Panc1 (cell line): ENCODE data around the gene MAPK7. TPM values are rescaled to one million over a fixed set of nuclear protein-coding genes. Genes with fewer than 3 reads are reported as not detected.

Experiments used
- ATAC-seq: fragments of 200-7000 bp; cut with Tn5 transposase; 2 replicates; pipeline ENCODE4 v1.9.1; 2020; ENCODE audit warnings: mild to moderate bottlenecking, moderate library complexity
- BruUV-seq: library from RNA; stranded (reverse); fragments of 400-500 nt; replicated peaks from 2 replicates; lab custom pipeline; 2021; lab: Mats Ljungman, UMichigan
- CTCF ChIA-PET: fragments of 300-600 bp; sonication (Branson Sonifier 250); formaldehyde crosslinking; loops from one replicate; lab custom pipeline; 2022; ENCODE audit warnings: antibody characterized with exemption; lab: Charles Lee
- POLR2A ChIA-PET: fragments of 300-600 bp; sonication (Branson Sonifier 250); formaldehyde crosslinking; loops from one replicate; lab custom pipeline; 2022; ENCODE audit warnings: antibody characterized with exemption; lab: Charles Lee
- DNase-seq: peaks from one replicate; pipeline ENCODE4 v3.0.0-alpha.2; 2010; ENCODE audit warnings: low read depth, low spot score
- H3K27ac ChIP-seq: 2 replicates; pipeline ENCODE4 v1.5.1; 2011; ENCODE audit warnings: mild to moderate bottlenecking, low read length, inconsistent platforms
- H3K27me3 ChIP-seq: fragments of 200-500 bp; sonication (Bioruptor generic); 2 replicates; pipeline ENCODE4 v1.6.0; 2014; ENCODE audit warnings: low read length, inconsistent platforms; ENCODE audit not compliant: control insufficient read depth, insufficient read depth
- H3K36me3 ChIP-seq: fragments of 200-500 bp; sonication (Bioruptor generic); 2 replicates; pipeline ENCODE4 v1.5.1; 2014; ENCODE audit warnings: inconsistent platforms, mild to moderate bottlenecking, low read length, moderate library complexity; ENCODE audit not compliant: control insufficient read depth, insufficient read depth
- H3K4me1 ChIP-seq: 2 replicates; pipeline ENCODE4 v1.5.1; 2011; ENCODE audit warnings: inconsistent platforms, mild to moderate bottlenecking, low read length, moderate library complexity; ENCODE audit not compliant: control insufficient read depth, insufficient read depth
- H3K4me3 ChIP-seq, 2 experiments: 2 replicates each; pipeline ENCODE4 v1.5.1; 2011 to 2012; ENCODE audit warnings: low read depth in 2 of 2, low read length in 2 of 2, mild to moderate bottlenecking in 2 of 2, inconsistent platforms in 1 of 2, moderate library complexity in 1 of 2
- H3K9me3 ChIP-seq: fragments of 200-500 bp; sonication (Bioruptor generic); 2 replicates; pipeline ENCODE4 v1.5.1; 2014; ENCODE audit warnings: low read depth, mild to moderate bottlenecking, inconsistent platforms, low read length, moderate library complexity; ENCODE audit not compliant: control insufficient read depth, insufficient read depth
- CTCF ChIP-seq: fragments of 450-650 bp; IDR thresholded peaks from 2 replicates; pipeline ENCODE4 v1.5.1; 2017; ENCODE audit warnings: mild to moderate bottlenecking
- POLR2AphosphoS5 ChIP-seq: IDR thresholded peaks from 2 replicates; pipeline ENCODE4 v1.6.1; 2012; ENCODE audit warnings: mild to moderate bottlenecking, low read depth, low read length, moderate library complexity
- REST ChIP-seq, 2 experiments: IDR thresholded peaks; 2 replicates each; pipeline ENCODE4 v1.6.1; 2011 to 2012; ENCODE audit warnings: low read depth in 2 of 2, control low read depth in 1 of 2, low read length in 1 of 2, mild to moderate bottlenecking in 1 of 2, moderate library complexity in 1 of 2; ENCODE audit not compliant: insufficient read depth in 1 of 2
- SIN3A ChIP-seq: IDR thresholded peaks from 2 replicates; pipeline ENCODE4 v1.6.1; 2012; ENCODE audit warnings: low read depth, mild to moderate bottlenecking, low read length, moderate library complexity, borderline replicate concordance; ENCODE audit not compliant: insufficient read depth
- TCF7L2 ChIP-seq: IDR thresholded peaks from 2 replicates; pipeline ENCODE4 v1.6.1; 2011; ENCODE audit warnings: mild to moderate bottlenecking, low read depth, low read length, inconsistent platforms
- in situ Hi-C: cut with HindIII; loops from 2 replicates; pipeline ENCODE4 v1.10.0; 2016; ENCODE audit warnings: low sequenced_read_pairs, low pct_unique_long_range_greater_than_20kb
- intact Hi-C: fragments of 100-400 bp; cut with micrococcal nuclease; formaldehyde crosslinking; loops from one replicate; pipeline ENCODE4 v1.10.0; 2022; ENCODE audit not compliant: unreplicated experiment
- total RNA-seq: library from RNA; stranded (reverse); gene quantifications from one replicate; pipeline ENCODE4 v1.2.1, GENCODE V29; 2021; ENCODE audit not compliant: unreplicated experiment

MAPK7 gene
- total RNA-seq, 1 experiment from 2014 or later = 28.9 TPM

GRCh38 chr17:19372439-19372838 is 5.9 kb upstream of the MAPK7 start:
- ATAC-seq = no peak
- H3K27me3 ChIP-seq = no peaks in the 10 kb centered on the region
- no TSS peak for BruUV-seq
- no peak overlapping the region for H3K4me3 ChIP-seq
- intact Hi-C loops = no loop called here
- ChIA-PET POLR2A (no interaction called here), CTCF (no interaction called here)
- no peak overlapping the region for H3K27ac ChIP-seq
- in situ Hi-C loops = no loop called here
- no peak for DNase-seq
- H3K9me3 ChIP-seq = no peaks in the 10 kb centered on the region
- no peaks in the 10 kb centered on the region; the same call in 1 of the 2 replicates for H3K4me1 ChIP-seq
- H3K36me3 ChIP-seq = peaks cover 2% of the 10 kb centered on the region; the same call in 1 of the 2 replicates
- TF ChIP-seq REST (IDR thresholded peaks at IDR 0.05; ENCODE audit: insufficient read depth in 1 of 2, low read depth in 2 of 2, low read length in 1 of 2) (no peak), SIN3A (no peak), CTCF (no peak), TCF7L2 (no peak), POLR2AphosphoS5 (no peak)

GRCh38 chr17:19372866-19373504 is 5.3 kb upstream of the MAPK7 start:
- Histone ChIP-seq H3K4me3 (no peak overlapping the region), H3K36me3 (peaks cover 2% of the 10 kb centered on the region; the same call in 1 of the 2 replicates), H3K9me3 (no peaks in the 10 kb centered on the region), H3K4me1 (no peaks in the 10 kb centered on the region; the same call in 1 of the 2 replicates), H3K27me3 (no peaks in the 10 kb centered on the region), H3K27ac (no peak overlapping the region)
- TF ChIP-seq TCF7L2 = no peak
- TF ChIP-seq SIN3A = no peak
- TF ChIP-seq REST (IDR thresholded peaks at IDR 0.05; ENCODE audit: insufficient read depth in 1 of 2, low read depth in 2 of 2, low read length in 1 of 2) = no peak
- TF ChIP-seq POLR2AphosphoS5 = no peak
- no peak for TF ChIP-seq CTCF
- no TSS peak for BruUV-seq
- ChIA-PET POLR2A (no interaction called here), CTCF (no interaction called here)
- ATAC-seq (no peak), DNase-seq (no peak)
- in situ Hi-C loops = no loop called here
- intact Hi-C loops = no loop called here
